SK-N-SH (cell line): ENCODE data around the gene COBL. TPM values are rescaled to one million over a fixed set of nuclear protein-coding genes. Genes with fewer than 3 reads are reported as not detected.

ENCODE experiments used
- CTCF ChIA-PET: fragments of 300-600, 350-600 bp; formaldehyde crosslinking; extraction: SDS; loops from one replicate; lab custom pipeline; 2021; lab: Yijun Ruan, JAX
- POLR2A ChIA-PET: fragments of 350-600 bp; sonication (Branson Sonifier 250); formaldehyde crosslinking; extraction: SDS; loops from one replicate; lab custom pipeline; 2020; ENCODE audit warnings: antibody characterized with exemption, inconsistent platforms; lab: Yijun Ruan, JAX
- DNase-seq: peaks from one replicate; pipeline ENCODE4 v3.0.0; 2012
- H2AFZ ChIP-seq: fragments of 200-600 bp; sonication (generic); 2 replicates; pipeline ENCODE4 v1.8.1; 2016; ENCODE audit warnings: antibody characterized with exemption, mild to moderate bottlenecking, low read depth
- H3F3A ChIP-seq: fragments of 200-600 bp; sonication (generic); replicated peaks from 2 replicates; pipeline ENCODE3; 2016; ENCODE audit warnings: antibody characterized with exemption, mild to moderate bottlenecking; ENCODE audit not compliant: insufficient read depth
- H3K27ac ChIP-seq, 2 experiments: fragments of 200-500 bp in 1 of 2; fragments of 200-600 bp in 1 of 2; sonication (Bioruptor generic) in 1 of 2; sonication (generic), shearing (Covaris generic) in 1 of 2; 2 replicates each; pipeline versions ENCODE4 v1.5.1 to v1.6.1; 2014 to 2016; ENCODE audit warnings: low read depth in 2 of 2, inconsistent platforms in 1 of 2, low read length in 1 of 2, mild to moderate bottlenecking in 1 of 2, mixed read lengths in 1 of 2
- H3K27me3 ChIP-seq: fragments of 200-600 bp; sonication (generic), shearing (Covaris generic); 2 replicates; pipeline ENCODE4 v1.6.1; 2016; ENCODE audit warnings: mixed run types; ENCODE audit not compliant: insufficient read depth
- H3K36me3 ChIP-seq, 2 experiments: fragments of 200-500 bp in 1 of 2; fragments of 200-600 bp in 1 of 2; sonication (Bioruptor generic) in 1 of 2; sonication (generic) in 1 of 2; replicated peaks in 1 of 2; 2 replicates each; pipeline versions ENCODE3 to v1.5.1; 2014 to 2016; ENCODE audit warnings: low read length in 1 of 2, mild to moderate bottlenecking in 1 of 2; ENCODE audit not compliant: insufficient read depth in 2 of 2, control insufficient read depth in 1 of 2
- H3K4me1 ChIP-seq, 2 experiments: fragments of 200-500 bp in 1 of 2; fragments of 200-600 bp in 1 of 2; sonication (Bioruptor generic) in 1 of 2; sonication (generic), shearing (Covaris generic) in 1 of 2; 2 replicates each; pipeline versions ENCODE4 v1.5.1 to v1.6.1; 2014 to 2016; ENCODE audit warnings: low read depth in 1 of 2, low read length in 1 of 2, mixed run types in 1 of 2; ENCODE audit not compliant: insufficient read depth in 2 of 2, control insufficient read depth in 1 of 2
- H3K4me2 ChIP-seq: fragments of 200-600 bp; sonication (generic), shearing (Covaris generic); 2 replicates; pipeline ENCODE4 v1.6.1; 2017; ENCODE audit warnings: mixed run types
- H3K4me3 ChIP-seq, 2 experiments: fragments of 200-500 bp in 1 of 2; fragments of 200-600 bp in 1 of 2; sonication (Bioruptor generic) in 1 of 2; sonication (generic), shearing (Covaris generic) in 1 of 2; 2 replicates each; pipeline versions ENCODE4 v1.5.1 to v1.8.1; 2014 to 2016; ENCODE audit warnings: low read depth in 2 of 2, inconsistent platforms in 1 of 2, low read length in 1 of 2, mild to moderate bottlenecking in 1 of 2, mixed read lengths in 1 of 2, moderate library complexity in 1 of 2
- H3K79me2 ChIP-seq: fragments of 200-600 bp; sonication (generic); 2 replicates; pipeline ENCODE4 v1.8.1; 2017; ENCODE audit warnings: mild to moderate bottlenecking; ENCODE audit not compliant: insufficient read depth
- H3K9ac ChIP-seq: fragments of 200-600 bp; sonication (generic); 2 replicates; pipeline ENCODE4 v1.6.1; 2017; ENCODE audit warnings: mixed run types
- H3K9me2 ChIP-seq: fragments of 200-600 bp; sonication (generic); 2 replicates; pipeline ENCODE4 v1.6.1; 2017; ENCODE audit warnings: mixed run types
- H3K9me3 ChIP-seq: fragments of 200-600 bp; sonication (generic); 2 replicates; pipeline ENCODE4 v1.6.1; 2017; ENCODE audit warnings: mixed run types, mild to moderate bottlenecking, moderate library complexity
- H4K20me1 ChIP-seq: fragments of 200-600 bp; sonication (generic); 2 replicates; pipeline ENCODE4 v1.6.1; 2017; ENCODE audit warnings: mild to moderate bottlenecking, mixed run types; ENCODE audit not compliant: insufficient read depth
- CHD2 ChIP-seq: fragments of 150-350 bp; IDR thresholded peaks from 2 replicates; pipeline ENCODE4 v1.6.1; 2018; ENCODE audit warnings: low read length; ENCODE audit not compliant: partially characterized antibody
- EZH2phosphoT487 ChIP-seq: fragments of 200-600 bp; sonication (generic); IDR thresholded peaks from 2 replicates; pipeline ENCODE4 v1.6.1; 2017; ENCODE audit warnings: low read depth, mixed run types, mild to moderate bottlenecking, antibody characterized with exemption, moderate library complexity, borderline replicate concordance
- FOSL2 ChIP-seq: IDR thresholded peaks from 2 replicates; pipeline ENCODE4 v1.4.0; 2012; ENCODE audit warnings: low read depth, mild to moderate bottlenecking, moderate library complexity, borderline replicate concordance
- GATA2 ChIP-seq: sonication (generic); formaldehyde crosslinking; IDR thresholded peaks from 2 replicates; pipeline ENCODE4 v1.5.0; 2020; ENCODE audit warnings: mild to moderate bottlenecking, missing genetic modification reagents
- MXI1 ChIP-seq: IDR thresholded peaks from 2 replicates; pipeline ENCODE4 v1.6.1; 2012; ENCODE audit warnings: mild to moderate bottlenecking, low read depth, low read length, improper control_type of control experiment
- NFIC ChIP-seq: IDR thresholded peaks from 2 replicates; pipeline ENCODE4 v1.4.0; 2012; ENCODE audit warnings: borderline replicate concordance
- NRF1 ChIP-seq: IDR thresholded peaks from 2 replicates; pipeline ENCODE4 v1.6.1; 2012; ENCODE audit warnings: low read depth, mild to moderate bottlenecking, low read length
- RCOR1 ChIP-seq: fragments of 150-350 bp; IDR thresholded peaks from 2 replicates; pipeline ENCODE4 v1.6.1; 2017; ENCODE audit warnings: antibody characterized with exemption, low read length
- RXRA ChIP-seq: IDR thresholded peaks from 2 replicates; pipeline ENCODE4 v1.4.0; 2012; ENCODE audit warnings: low read depth, mild to moderate bottlenecking, borderline replicate concordance
- SIN3A ChIP-seq: IDR thresholded peaks from 2 replicates; pipeline ENCODE4 v1.6.1; 2012; ENCODE audit warnings: low read depth, mild to moderate bottlenecking, low read length, moderate library complexity, borderline replicate concordance
- SMC3 ChIP-seq: IDR thresholded peaks from 2 replicates; pipeline ENCODE4 v1.6.1; 2012; ENCODE audit warnings: low read depth, low read length, improper control_type of control experiment
- TEAD4 ChIP-seq: IDR thresholded peaks from 2 replicates; pipeline ENCODE4 v1.4.0; 2012; ENCODE audit warnings: mild to moderate bottlenecking, borderline replicate concordance; ENCODE audit not compliant: insufficient read depth
- WGBS: methylation state at CpG from one replicate; pipeline ENCODE4 v1.1.6; 2017; ENCODE audit warnings: low lambda C conversion rate; 5-methylcytosine and 5-hydroxymethylcytosine counted together
- polyA plus RNA-seq, 3 experiments: library from polyadenylated mRNA; depleted of rRNA; stranded (reverse); fragments of >200 nt; gene quantifications; 2 replicates each; pipeline ENCODE4 v1.2.3, GENCODE V29; 2012
- TF ChIP-seq, protein P1 (sequence below): IDR thresholded peaks from 2 replicates; pipeline ENCODE4; 2012
- TF ChIP-seq, protein P2 (sequence below): fragments of 200-600 bp; sonication (generic); IDR thresholded peaks from 2 replicates; pipeline ENCODE4 v1.6.1; 2017; ENCODE audit warnings: antibody characterized with exemption, mild to moderate bottlenecking, moderate library complexity
- TF ChIP-seq, protein P3 (sequence below): IDR thresholded peaks from 2 replicates; pipeline ENCODE4 v1.4.0; 2012; ENCODE audit warnings: low read depth, borderline replicate concordance

Gene COBL
- polyA plus RNA-seq, 1 of the 3 experiments (the other 2 are of a cell fraction), result under 0.01 TPM

DNA sequence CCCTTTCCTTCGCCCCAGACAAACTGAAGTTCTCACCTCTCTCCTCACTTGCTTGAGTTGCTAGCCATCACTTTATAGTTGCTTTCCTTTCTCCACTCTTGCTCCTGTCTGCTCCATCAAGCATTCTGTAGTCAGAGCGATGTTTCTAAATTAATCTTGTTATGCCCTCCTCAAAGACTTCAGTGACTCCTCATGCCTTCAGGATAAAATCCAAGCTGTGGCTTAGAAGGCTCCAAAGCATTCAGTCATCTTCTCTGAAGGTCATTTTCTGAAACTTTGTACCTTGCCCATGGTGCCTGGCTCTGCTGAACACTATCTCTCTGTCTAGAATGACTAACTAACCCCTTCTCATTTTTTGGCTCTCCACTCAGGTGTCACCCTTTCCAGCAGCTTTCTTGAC, 311.5 kb downstream of the COBL start:
- Histone ChIP-seq H3K9ac (no peak overlapping the region), H3K4me1 (peaks cover 3 to 11% of the 10 kb centered on the region in 2 experiments; a peak in 2 of 4 replicates), H3K4me3 (no peak overlapping the region), H2AFZ (no peak overlapping the region), H3K9me2 (no peaks in the 10 kb centered on the region), H3K27ac (no peak overlapping the region), H3K4me2 (no peak overlapping the region), H3K27me3 (peaks cover 17% of the 10 kb centered on the region), H3K79me2 (no peaks in the 10 kb centered on the region), H3K36me3 (no peaks in the 10 kb centered on the region), H3K9me3 (no peaks in the 10 kb centered on the region), H3F3A (no peaks in the 10 kb centered on the region), H4K20me1 (no peaks in the 10 kb centered on the region)
- ChIA-PET CTCF (no interaction called here), POLR2A (no interaction called here)
- TF ChIP-seq, protein P1, sequence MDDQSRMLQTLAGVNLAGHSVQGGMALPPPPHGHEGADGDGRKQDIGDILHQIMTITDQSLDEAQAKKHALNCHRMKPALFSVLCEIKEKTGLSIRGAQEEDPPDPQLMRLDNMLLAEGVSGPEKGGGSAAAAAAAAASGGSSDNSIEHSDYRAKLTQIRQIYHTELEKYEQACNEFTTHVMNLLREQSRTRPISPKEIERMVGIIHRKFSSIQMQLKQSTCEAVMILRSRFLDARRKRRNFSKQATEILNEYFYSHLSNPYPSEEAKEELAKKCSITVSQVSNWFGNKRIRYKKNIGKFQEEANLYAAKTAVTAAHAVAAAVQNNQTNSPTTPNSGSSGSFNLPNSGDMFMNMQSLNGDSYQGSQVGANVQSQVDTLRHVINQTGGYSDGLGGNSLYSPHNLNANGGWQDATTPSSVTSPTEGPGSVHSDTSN, result no peak
- TF ChIP-seq SMC3 (no peak), SIN3A (no peak), RCOR1 (no peak), MXI1 (no peak), NRF1 (no peak), GATA2 (CRISPR knock-in tag) (no peak), TEAD4 (no peak), CHD2 (no peak), NFIC (no peak), RXRA (no peak), FOSL2 (no peak), EZH2phosphoT487 (no peak)
- TF ChIP-seq, protein P2, sequence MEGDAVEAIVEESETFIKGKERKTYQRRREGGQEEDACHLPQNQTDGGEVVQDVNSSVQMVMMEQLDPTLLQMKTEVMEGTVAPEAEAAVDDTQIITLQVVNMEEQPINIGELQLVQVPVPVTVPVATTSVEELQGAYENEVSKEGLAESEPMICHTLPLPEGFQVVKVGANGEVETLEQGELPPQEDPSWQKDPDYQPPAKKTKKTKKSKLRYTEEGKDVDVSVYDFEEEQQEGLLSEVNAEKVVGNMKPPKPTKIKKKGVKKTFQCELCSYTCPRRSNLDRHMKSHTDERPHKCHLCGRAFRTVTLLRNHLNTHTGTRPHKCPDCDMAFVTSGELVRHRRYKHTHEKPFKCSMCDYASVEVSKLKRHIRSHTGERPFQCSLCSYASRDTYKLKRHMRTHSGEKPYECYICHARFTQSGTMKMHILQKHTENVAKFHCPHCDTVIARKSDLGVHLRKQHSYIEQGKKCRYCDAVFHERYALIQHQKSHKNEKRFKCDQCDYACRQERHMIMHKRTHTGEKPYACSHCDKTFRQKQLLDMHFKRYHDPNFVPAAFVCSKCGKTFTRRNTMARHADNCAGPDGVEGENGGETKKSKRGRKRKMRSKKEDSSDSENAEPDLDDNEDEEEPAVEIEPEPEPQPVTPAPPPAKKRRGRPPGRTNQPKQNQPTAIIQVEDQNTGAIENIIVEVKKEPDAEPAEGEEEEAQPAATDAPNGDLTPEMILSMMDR, result no peak
- TF ChIP-seq, protein P3, sequence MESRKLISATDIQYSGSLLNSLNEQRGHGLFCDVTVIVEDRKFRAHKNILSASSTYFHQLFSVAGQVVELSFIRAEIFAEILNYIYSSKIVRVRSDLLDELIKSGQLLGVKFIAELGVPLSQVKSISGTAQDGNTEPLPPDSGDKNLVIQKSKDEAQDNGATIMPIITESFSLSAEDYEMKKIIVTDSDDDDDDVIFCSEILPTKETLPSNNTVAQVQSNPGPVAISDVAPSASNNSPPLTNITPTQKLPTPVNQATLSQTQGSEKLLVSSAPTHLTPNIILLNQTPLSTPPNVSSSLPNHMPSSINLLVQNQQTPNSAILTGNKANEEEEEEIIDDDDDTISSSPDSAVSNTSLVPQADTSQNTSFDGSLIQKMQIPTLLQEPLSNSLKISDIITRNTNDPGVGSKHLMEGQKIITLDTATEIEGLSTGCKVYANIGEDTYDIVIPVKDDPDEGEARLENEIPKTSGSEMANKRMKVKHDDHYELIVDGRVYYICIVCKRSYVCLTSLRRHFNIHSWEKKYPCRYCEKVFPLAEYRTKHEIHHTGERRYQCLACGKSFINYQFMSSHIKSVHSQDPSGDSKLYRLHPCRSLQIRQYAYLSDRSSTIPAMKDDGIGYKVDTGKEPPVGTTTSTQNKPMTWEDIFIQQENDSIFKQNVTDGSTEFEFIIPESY, result no peak
- 16% methylated on average over 2 of the region's 2 CpGs for WGBS
- DNase-seq, result no peak
